HepG2 (cell line): ENCODE results near the gene LITAF. TPM values are rescaled to one million over a fixed set of nuclear protein-coding genes. Genes with fewer than 3 reads are reported as not detected.
A peak's percentile ranks its signal among the peaks of the same experiment; 100 is the strongest.

Source experiments
- AKNA ChIP-seq: sonication (generic); formaldehyde crosslinking; IDR thresholded peaks from 2 replicates; pipeline ENCODE4 v1.4.0; 2020; ENCODE audit warnings: missing genetic modification reagents, borderline replicate concordance
- ATF7 ChIP-seq, 2 experiments: fragments of 450-650 bp in 1 of 2; sonication (generic) in 1 of 2; formaldehyde crosslinking in 1 of 2; IDR thresholded peaks; 2 replicates each; pipeline versions ENCODE4 v1.4.0 to v1.6.1; 2016 to 2020; ENCODE audit warnings: antibody characterized with exemption in 1 of 2, mild to moderate bottlenecking in 1 of 2, missing genetic modification reagents in 1 of 2
- CBFB ChIP-seq: sonication (generic); formaldehyde crosslinking; IDR thresholded peaks from 2 replicates; pipeline ENCODE4 v1.4.0; 2020; ENCODE audit warnings: missing genetic modification reagents
- FOXP1 ChIP-seq, 2 experiments: fragments of 450-650 bp in 1 of 2; IDR thresholded peaks; 2 replicates each; pipeline ENCODE4 v1.6.1; 2017 to 2018; ENCODE audit warnings: antibody characterized with exemption in 1 of 2
- HDAC2 ChIP-seq: sonication (generic); formaldehyde crosslinking; IDR thresholded peaks from 2 replicates; pipeline ENCODE4 v1.4.0; 2020; ENCODE audit warnings: missing genetic modification reagents
- HOXA7 ChIP-seq: sonication (generic); formaldehyde crosslinking; IDR thresholded peaks from 2 replicates; pipeline ENCODE4 v1.8.1; 2022; ENCODE audit warnings: mild to moderate bottlenecking, missing genetic modification reagents, moderate library complexity
- JARID2 ChIP-seq: sonication (generic); formaldehyde crosslinking; IDR thresholded peaks from 2 replicates; pipeline ENCODE4 v1.8.1; 2023; ENCODE audit warnings: missing genetic modification reagents, inconsistent platforms; ENCODE audit not compliant: insufficient replicate concordance
- JUNB ChIP-seq: sonication (generic); formaldehyde crosslinking; IDR thresholded peaks from 2 replicates; pipeline ENCODE4 v1.8.0; 2022; ENCODE audit warnings: missing genetic modification reagents, mild to moderate bottlenecking, borderline replicate concordance
- KLF11 ChIP-seq: IDR thresholded peaks from 2 replicates; pipeline ENCODE4 v1.6.1; 2016; ENCODE audit warnings: missing compliant biosample characterization
- NCOA5 ChIP-seq: sonication (generic); formaldehyde crosslinking; IDR thresholded peaks from 2 replicates; pipeline ENCODE4 v1.4.0; 2020; ENCODE audit warnings: missing genetic modification reagents
- NR3C1 ChIP-seq: sonication (generic); formaldehyde crosslinking; IDR thresholded peaks from 2 replicates; pipeline ENCODE4 v1.4.0; 2020; ENCODE audit warnings: missing genetic modification reagents
- RCOR2 ChIP-seq: IDR thresholded peaks from 2 replicates; pipeline ENCODE4 v1.6.1; 2016; ENCODE audit warnings: missing biosample characterization, missing genetic modification reagents
- TGIF2 ChIP-seq: IDR thresholded peaks from 2 replicates; pipeline ENCODE4 v1.6.1; 2016; ENCODE audit warnings: control low read depth, missing compliant biosample characterization
- ZBTB37 ChIP-seq: sonication (generic); formaldehyde crosslinking; IDR thresholded peaks from 2 replicates; pipeline ENCODE4 v1.4.0; 2020; ENCODE audit warnings: mild to moderate bottlenecking, missing genetic modification reagents
- ZBTB4 ChIP-seq: sonication (generic); formaldehyde crosslinking; IDR thresholded peaks from 2 replicates; pipeline ENCODE4 v1.4.0; 2020; ENCODE audit warnings: missing genetic modification reagents, mild to moderate bottlenecking, borderline replicate concordance
- ZBTB43 ChIP-seq: sonication (generic); formaldehyde crosslinking; conservative IDR thresholded peaks from 2 replicates; pipeline ENCODE4 v1.4.0; 2020; ENCODE audit warnings: missing genetic modification reagents
- ZNF224 ChIP-seq: sonication (generic); formaldehyde crosslinking; IDR thresholded peaks from 2 replicates; pipeline ENCODE4 v1.5.0; 2020; ENCODE audit warnings: mild to moderate bottlenecking, missing genetic modification reagents
- ZNF616 ChIP-seq: sonication (generic); formaldehyde crosslinking; IDR thresholded peaks from 2 replicates; pipeline ENCODE4 v1.5.0; 2020; ENCODE audit warnings: low read depth, mild to moderate bottlenecking, missing genetic modification reagents
- polyA plus RNA-seq, 8 experiments: library from polyadenylated mRNA; depleted of rRNA in 3 of 8; stranded (reverse) in 7 of 8; unstranded in 1 of 8; fragments of >200 nt; fragmentation: Illumina TruSeq in 4 of 8; extraction: Trizol in 4 of 8; gene quantifications; 2 replicates each; pipeline versions ENCODE4 v1.2.1 to v1.2.3, GENCODE V29; 2011 to 2016; ENCODE audit warnings: low read depth in 4 of 8, missing spikeins in 1 of 8, mixed read lengths in 1 of 8; ENCODE audit not compliant: insufficient read depth in 1 of 8
- total RNA-seq, 5 experiments: library from RNA; depleted of rRNA; stranded (reverse); fragments of >200 nt; fragmentation: Illumina TruSeq; extraction: Trizol; gene quantifications; 2 replicates each; pipeline ENCODE4 v1.2.3, GENCODE V29; 2016; ENCODE audit warnings: low read depth in 1 of 5

Gene LITAF
- total and polyA plus RNA-seq, 2 of the 13 experiments (the other 11 are each of a cell fraction or from before 2014, with no cell fraction given): 80.1 to 141 TPM

- TF ChIP-seq ZBTB4 (CRISPR knock-in tag) (peak; percentile 20; the same call in 1 of the 2 replicates), JUNB (CRISPR knock-in tag) (no peak), HDAC2 (no peak), FOXP1 (IDR thresholded peaks at IDR 0.05) (no peak), FOXP1 (CRISPR knock-in tag; IDR thresholded peaks at IDR 0.05) (no peak), ZNF224 (CRISPR knock-in tag) (no peak), RCOR2 (CRISPR knock-in tag) (no peak), TGIF2 (no peak), ZBTB43 (CRISPR knock-in tag) (no peak), JARID2 (no peak), KLF11 (CRISPR knock-in tag) (no peak), ZNF616 (CRISPR knock-in tag) (no peak), ATF7 (IDR thresholded peaks at IDR 0.05) (peak; percentile 56; the same call in 1 of the 2 replicates), ATF7 (CRISPR knock-in tag; IDR thresholded peaks at IDR 0.05) (no peak), NCOA5 (CRISPR knock-in tag) (no peak), ZBTB37 (0 out of 2 replicates have a peak, but pooled peaks have one; percentile 54), AKNA (CRISPR knock-in tag) (no peak), HOXA7 (CRISPR knock-in tag) (no peak), CBFB (CRISPR knock-in tag) (no peak), NR3C1 (CRISPR knock-in tag) (no peak)
Measured at GRCh38 chr16:11572301-11572995, 14.3 kb downstream of the LITAF start (continued).
